Activated CD8-positive, alpha-beta T cell treated with anti-CD3 and anti-CD28 coated beads, Interleukin-2, amount 10 ng/mL, durations not matched to agents 7 days and 5 days (primary cell): ENCODE measurements around the gene ARL13A. TPM values are rescaled to one million over a fixed set of nuclear protein-coding genes. Genes with fewer than 3 reads are reported as not detected.
"Not testable (repeated sequence)": the region's sequence is repeated elsewhere in the genome, so short reads cannot be mapped to it uniquely, and the experiment has no call there.

Experiments used
- ATAC-seq: fragments of 150-1000 bp; cut with Tn5 transposase; one replicate; pipeline ENCODE4 v1.10.0; 2021; ENCODE audit warnings: moderate library complexity
- CTCF ChIA-PET: fragments of 350-600 bp; sonication (Branson Sonifier 250); formaldehyde crosslinking; loops from one replicate; lab custom pipeline; 2021; ENCODE audit warnings: antibody characterized with exemption; lab: Charles Lee
- POLR2A ChIA-PET: fragments of 350-600 bp; sonication (Branson Sonifier 250); formaldehyde crosslinking; loops from one replicate; lab custom pipeline; 2021; ENCODE audit warnings: antibody characterized with exemption; lab: Charles Lee
- DNase-seq: peaks from one replicate; pipeline ENCODE4 v3.0.0-alpha.2; 2020
- H3K27ac Mint-ChIP-seq: one replicate; pipeline ENCODE4 v1.8.0; 2021; ENCODE audit warnings: mild to moderate bottlenecking, mixed read lengths
- H3K27me3 Mint-ChIP-seq: one replicate; pipeline ENCODE4 v1.8.0; 2021; ENCODE audit warnings: low read depth, mixed read lengths
- H3K36me3 Mint-ChIP-seq: one replicate; pipeline ENCODE4 v1.8.0; 2021; ENCODE audit warnings: low read depth, mixed read lengths
- H3K4me1 Mint-ChIP-seq: one replicate; pipeline ENCODE4 v1.8.0; 2021; ENCODE audit warnings: low read depth, mixed read lengths
- H3K4me3 Mint-ChIP-seq: one replicate; pipeline ENCODE4 v1.8.0; 2021; ENCODE audit warnings: mild to moderate bottlenecking, mixed read lengths
- H3K9me3 Mint-ChIP-seq: one replicate; pipeline ENCODE4 v1.8.0; 2022; ENCODE audit warnings: mixed read lengths; ENCODE audit not compliant: insufficient read depth
- total RNA-seq, 2 experiments: library from RNA; stranded (reverse); gene quantifications; one replicate each; pipeline ENCODE4 v1.2.3, GENCODE V29; 2021

ARL13A gene
- total RNA-seq, 2 experiments from 2014 or later = not detected

GRCh38 chrX:100999451-100999850 is 29.9 kb downstream of the ARL13A start:
- no peaks in the 10 kb centered on the region for H3K9me3 Mint-ChIP-seq
- POLR2A ChIA-PET = no interaction called here
- H3K4me1 Mint-ChIP-seq = peaks cover 9% of the 10 kb centered on the region
- H3K36me3 Mint-ChIP-seq = peaks cover 4% of the 10 kb centered on the region
- H3K4me3 Mint-ChIP-seq = no peak overlapping the region
- H3K27ac Mint-ChIP-seq = no peak overlapping the region
- DNase-seq (no peak), ATAC-seq (no peak)
- CTCF ChIA-PET = no interaction called here
- H3K27me3 Mint-ChIP-seq = no peaks in the 10 kb centered on the region

- Mint-ChIP-seq H3K9me3 (no peaks in the 10 kb centered on the region), H3K4me1 (no peaks in the 10 kb centered on the region), H3K4me3 (no peak overlapping the region), H3K27me3 (no peaks in the 10 kb centered on the region), H3K36me3 (peaks cover 16% of the 10 kb centered on the region), H3K27ac (no peak overlapping the region)
- ChIA-PET POLR2A (no interaction called here), CTCF (no interaction called here)
- ATAC-seq (no peak), DNase-seq (no peak)
Measured at GRCh38 chrX:101009090-101009489, 39.6 kb downstream of the ARL13A start.

- peaks cover 18% of the 10 kb centered on the region for H3K36me3 Mint-ChIP-seq
- H3K27ac Mint-ChIP-seq, H3K4me3 Mint-ChIP-seq, DNase-seq, ATAC-seq, H3K9me3 Mint-ChIP-seq, POLR2A ChIA-PET, CTCF ChIA-PET, H3K4me1 Mint-ChIP-seq, H3K27me3 Mint-ChIP-seq: not testable (repeated sequence)
Measured at GRCh38 chrX:101012031-101012430, 42.5 kb downstream of the ARL13A start.

GRCh38 chrX:101022020-101022419 is 52.5 kb downstream of the ARL13A start:
- Mint-ChIP-seq H3K36me3 (peaks cover 45% of the 10 kb centered on the region), H3K27me3 (no peaks in the 10 kb centered on the region), H3K9me3 (no peaks in the 10 kb centered on the region), H3K27ac (no peak overlapping the region), H3K4me1 (no peaks in the 10 kb centered on the region), H3K4me3 (no peak overlapping the region)
- ChIA-PET POLR2A (no interaction called here), CTCF (no interaction called here)
- DNase-seq (no peak), ATAC-seq (no peak)

- H3K27me3 Mint-ChIP-seq = no peaks in the 10 kb centered on the region
- H3K4me3 Mint-ChIP-seq = no peak overlapping the region
- peaks cover 49% of the 10 kb centered on the region for H3K36me3 Mint-ChIP-seq
- H3K9me3 Mint-ChIP-seq = no peaks in the 10 kb centered on the region
- POLR2A ChIA-PET = no interaction called here
- ATAC-seq (no peak), DNase-seq (no peak)
- CTCF ChIA-PET = no interaction called here
- H3K4me1 Mint-ChIP-seq = peaks cover 3% of the 10 kb centered on the region
- H3K27ac Mint-ChIP-seq = no peak overlapping the region
Measured at GRCh38 chrX:101025126-101025525, 55.6 kb downstream of the ARL13A start.

- Mint-ChIP-seq H3K27ac (peak overlapping the region; percentile 41), H3K4me1 (peaks cover 3% of the 10 kb centered on the region), H3K36me3 (peaks cover 35% of the 10 kb centered on the region), H3K27me3 (no peaks in the 10 kb centered on the region), H3K4me3 (no peak overlapping the region), H3K9me3 (no peaks in the 10 kb centered on the region)
- ChIA-PET CTCF (interaction anchor here (0.6 kb wide), 1 partner anchor 362 kb away, joined by 3 read pairs; no protein-coding TSS in a partner anchor), POLR2A (no interaction called here)
- no peak for DNase-seq
- ATAC-seq = no peak
Measured at GRCh38 chrX:101028562-101028961, 59.1 kb downstream of the ARL13A start.

GRCh38 chrX:101029665-101030064 is 60.2 kb downstream of the ARL13A start:
- no peak overlapping the region for H3K4me3 Mint-ChIP-seq
- CTCF ChIA-PET = no interaction called here
- H3K27me3 Mint-ChIP-seq = no peaks in the 10 kb centered on the region
- POLR2A ChIA-PET = no interaction called here
- peaks cover 3% of the 10 kb centered on the region for H3K4me1 Mint-ChIP-seq
- no peak for ATAC-seq
- no peak for DNase-seq
- no peak overlapping the region for H3K27ac Mint-ChIP-seq
- peaks cover 35% of the 10 kb centered on the region for H3K36me3 Mint-ChIP-seq
- no peaks in the 10 kb centered on the region for H3K9me3 Mint-ChIP-seq

- Mint-ChIP-seq H3K9me3 (no peaks in the 10 kb centered on the region), H3K27ac (no peak overlapping the region), H3K36me3 (peaks cover 26% of the 10 kb centered on the region)
Measured at GRCh38 chrX:101037231-101037630, 67.7 kb downstream of the ARL13A start.

GRCh38 chrX:101040197-101040596 is 70.7 kb downstream of the ARL13A start:
- DNase-seq (no peak), ATAC-seq (no peak)
- H3K27me3 Mint-ChIP-seq = no peaks in the 10 kb centered on the region
- H3K27ac Mint-ChIP-seq = no peak overlapping the region
- no peak overlapping the region for H3K4me3 Mint-ChIP-seq
- H3K9me3 Mint-ChIP-seq = no peaks in the 10 kb centered on the region
- peaks cover 2% of the 10 kb centered on the region for H3K4me1 Mint-ChIP-seq
- peaks cover 30% of the 10 kb centered on the region for H3K36me3 Mint-ChIP-seq
- ChIA-PET CTCF (no interaction called here), POLR2A (interaction anchor here (0.8 kb wide), 1 partner anchor 13 kb away, joined by 4 read pairs; no protein-coding TSS in a partner anchor)

More at GRCh38 chrX:101037231-101037630, 67.7 kb downstream of the ARL13A start:
- DNase-seq (no peak), ATAC-seq (no peak)
- ChIA-PET CTCF (no interaction called here), POLR2A (no interaction called here)
- H3K27me3 Mint-ChIP-seq = no peaks in the 10 kb centered on the region
- H3K4me3 Mint-ChIP-seq = no peak overlapping the region
- no peaks in the 10 kb centered on the region for H3K4me1 Mint-ChIP-seq

Other genes with a start within 250 kb of the ARL13A start
- not detected for gene SYTL4, start 237.6 kb upstream of the ARL13A start, total RNA-seq
- gene CSTF2, start 149.3 kb upstream of the ARL13A start, total RNA-seq = 10 to 100 TPM; 34.2 to 35.5 TPM
- not detected for gene NOX1, start 95.3 kb upstream of the ARL13A start, total RNA-seq
- gene XKRX, start 40.8 kb upstream of the ARL13A start, total RNA-seq = not detected
- 10 to 100 TPM; 23.2 to 24.1 TPM for gene TRMT2B, start 82.4 kb downstream of the ARL13A start, total RNA-seq
- not detected for gene TMEM35A, start 109.2 kb downstream of the ARL13A start, total RNA-seq
- 10 to 100 TPM; 39.6 to 40.2 TPM for gene CENPI, start 128.5 kb downstream of the ARL13A start, total RNA-seq